Activated CD4-positive, alpha-beta T cell treated with anti-CD3 and anti-CD28 coated beads for 24 hours (primary cell): ENCODE measurements around the gene AOPEP.
"Not testable (repeated sequence)": the region's sequence is repeated elsewhere in the genome, so short reads cannot be mapped to it uniquely, and the experiment has no call there.

Experiments
- DNase-seq, 2 donors: peaks; one replicate each; pipeline ENCODE4 v3.0.0-alpha.2; 2020; ENCODE audit warnings: low read depth in 2 of 2

Gene AOPEP

DNA sequence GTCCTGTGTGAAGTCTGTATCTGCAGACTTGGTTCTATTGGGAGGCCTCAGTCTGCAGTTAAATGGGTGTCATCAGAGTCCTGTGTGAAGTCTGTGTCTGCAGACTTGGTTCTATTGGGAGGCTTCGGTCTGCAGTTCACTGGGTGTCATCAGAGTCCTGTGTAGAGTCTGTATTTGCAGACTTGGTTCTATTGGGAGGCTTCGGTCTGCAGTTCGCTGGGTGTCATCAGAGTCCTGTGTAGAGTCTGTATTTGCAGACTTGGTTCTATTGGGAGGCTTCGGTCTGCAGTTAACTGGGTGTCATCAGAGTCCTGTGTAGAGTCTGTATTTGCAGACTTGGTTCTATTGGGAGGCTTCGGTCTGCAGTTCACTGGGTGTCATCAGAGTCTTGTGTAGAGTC is 239.1 kb downstream of the AOPEP start:
- DNase-seq, result not testable (repeated sequence)

DNA sequence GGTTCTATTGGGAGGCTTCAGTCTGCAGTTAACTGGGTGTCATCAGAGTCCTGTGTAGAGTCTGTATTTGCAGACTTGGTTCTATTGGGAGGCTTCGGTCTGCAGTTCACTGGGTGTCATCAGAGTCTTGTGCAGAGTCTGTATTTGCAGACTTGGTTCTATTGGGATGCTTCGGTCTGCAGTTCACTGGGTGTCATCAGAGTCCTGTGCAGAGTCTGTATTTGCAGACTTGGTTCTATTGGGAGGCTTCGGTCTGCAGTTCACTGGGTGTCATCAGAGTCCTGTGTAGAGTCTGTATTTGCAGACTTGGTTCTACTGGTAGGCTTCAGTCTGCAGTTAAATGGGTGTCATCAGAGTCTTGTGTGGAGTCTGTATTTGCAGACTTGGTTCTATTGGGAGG is 239.5 kb downstream of the AOPEP start:
- not testable (repeated sequence) for DNase-seq

DNA sequence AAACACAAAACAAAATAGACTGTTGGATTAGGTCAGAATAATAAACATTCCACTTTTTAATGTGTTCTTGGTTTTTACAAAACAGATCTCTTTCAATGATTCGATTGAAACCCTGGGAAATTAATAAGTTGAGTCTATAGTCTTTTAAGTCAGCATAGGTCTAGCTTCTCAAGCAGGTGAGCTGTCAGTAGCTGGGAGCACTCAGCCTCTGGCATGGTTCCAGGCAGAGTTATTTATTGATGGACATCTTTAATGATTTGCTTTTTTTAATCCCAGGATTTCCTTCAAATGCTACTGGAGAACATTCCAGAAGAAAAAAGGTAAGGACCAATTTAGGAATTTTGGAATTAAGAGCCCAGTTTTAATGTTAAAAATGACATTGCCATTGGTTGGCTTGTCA is 241.0 kb downstream of the AOPEP start:
- DNase-seq, result no peak

DNA sequence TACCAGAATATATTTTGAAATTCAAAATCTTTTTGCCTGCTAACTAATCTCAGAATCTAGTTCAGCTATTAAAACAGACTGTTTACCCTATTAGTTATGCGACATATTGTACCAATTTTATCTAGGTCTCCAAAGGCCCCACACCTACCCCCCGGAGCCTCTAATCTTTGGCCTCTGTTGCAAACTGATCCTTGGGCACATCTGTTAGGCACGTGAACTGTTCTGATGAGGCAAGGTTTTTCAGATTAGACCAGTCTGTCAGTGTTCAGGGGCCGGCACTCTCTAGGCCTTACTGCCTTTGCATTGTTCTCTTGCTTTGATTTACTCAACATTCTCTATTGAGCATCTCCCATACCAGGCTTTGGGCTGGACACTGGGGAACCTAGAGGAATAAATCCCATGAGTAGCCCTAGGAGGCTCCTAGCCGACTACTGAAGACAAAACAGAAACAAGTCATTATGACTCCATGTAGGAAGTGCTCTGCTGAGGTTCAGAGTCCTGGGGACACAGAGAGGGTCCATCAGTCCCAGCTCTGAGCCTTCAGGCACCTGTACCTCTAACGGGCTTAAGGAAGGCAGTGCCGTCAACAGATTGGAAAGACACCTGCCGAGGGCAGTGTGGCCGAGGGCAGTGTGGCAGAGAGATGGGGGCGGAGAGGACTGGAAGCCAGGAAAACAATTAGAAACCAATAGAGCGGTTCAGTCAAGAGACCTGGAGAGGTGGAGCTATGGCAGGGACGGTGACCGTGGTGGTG is 245.1 kb downstream of the AOPEP start:
- no peak for DNase-seq

DNA sequence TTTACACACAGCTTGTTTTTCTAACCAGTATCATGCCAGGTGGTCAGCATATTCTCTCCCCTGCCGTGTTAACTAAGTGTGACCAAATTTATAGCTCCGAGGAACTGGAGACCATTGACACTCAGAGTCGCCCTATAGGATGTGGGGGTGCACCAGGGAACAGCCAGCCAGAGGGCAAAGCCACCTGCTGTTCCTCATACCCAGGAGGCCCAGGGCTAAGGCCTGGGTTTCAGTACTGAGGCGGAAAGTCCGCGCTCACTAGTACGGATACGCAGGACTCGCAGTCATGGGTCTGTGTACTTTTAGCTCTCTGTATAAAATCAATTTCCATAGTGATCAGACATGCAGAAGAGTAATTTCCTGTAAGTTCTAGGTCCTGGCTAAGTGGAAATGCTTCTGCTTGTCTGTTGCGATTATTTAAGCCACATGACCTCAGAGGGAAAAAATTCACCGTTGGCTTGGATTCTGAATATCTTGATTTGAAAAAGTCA is 247.0 kb downstream of the AOPEP start:
- no peak for DNase-seq

DNA sequence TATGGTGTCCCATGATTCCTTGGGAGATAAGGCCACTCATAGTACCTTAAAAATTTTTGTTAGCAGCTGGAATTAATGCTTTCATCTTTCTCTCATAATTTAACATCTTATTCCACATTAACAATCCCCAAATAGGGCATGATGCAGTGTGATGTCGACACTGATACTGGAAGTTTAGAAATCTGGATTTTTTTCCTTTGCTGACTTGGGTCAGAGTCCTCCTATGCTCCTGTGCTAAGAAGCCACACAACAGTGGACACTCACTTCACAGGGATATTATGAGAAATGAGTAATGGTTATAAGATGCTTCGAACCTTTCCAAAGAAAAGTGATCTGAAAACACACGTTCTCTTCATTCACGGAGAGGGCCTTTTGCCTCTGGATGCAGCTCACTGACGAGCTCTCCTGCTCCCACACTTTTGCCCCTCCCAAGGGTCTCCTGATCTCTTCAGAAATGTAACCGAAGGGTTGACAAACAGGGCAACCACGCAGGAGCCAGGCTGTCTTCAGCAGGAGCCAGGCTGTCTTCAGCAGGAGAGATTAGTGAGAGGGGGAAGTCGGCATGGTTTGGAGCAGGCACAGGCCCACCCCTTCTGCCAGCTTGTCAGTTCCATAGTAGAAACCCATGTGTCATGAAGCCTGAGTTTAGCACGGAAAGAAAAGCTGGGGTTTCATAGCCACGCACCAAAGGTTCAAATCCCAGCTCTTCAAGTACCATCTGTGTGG is 247.8 kb downstream of the AOPEP start:
- DNase-seq, result no peak

DNA sequence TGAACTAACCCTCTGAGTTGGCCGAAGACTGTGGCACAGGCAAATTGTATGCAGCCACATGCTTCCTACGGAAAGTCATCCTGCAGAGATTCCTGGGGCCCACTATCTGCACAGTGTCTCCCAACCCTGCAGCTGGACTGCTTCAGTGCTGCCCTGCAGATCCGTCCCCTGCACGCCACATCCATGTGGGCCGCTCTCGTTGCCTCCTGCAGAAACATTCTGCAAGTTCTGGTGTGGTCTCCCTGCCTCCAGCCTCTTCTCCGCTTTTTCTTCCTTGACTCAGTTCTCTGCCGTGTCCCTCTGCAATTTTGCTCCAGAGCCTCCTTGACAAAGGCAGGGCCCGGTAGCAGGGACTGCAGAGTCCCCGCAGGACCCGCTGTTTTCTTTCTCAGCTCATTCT is 249.0 kb downstream of the AOPEP start:
- no peak for DNase-seq

DNA sequence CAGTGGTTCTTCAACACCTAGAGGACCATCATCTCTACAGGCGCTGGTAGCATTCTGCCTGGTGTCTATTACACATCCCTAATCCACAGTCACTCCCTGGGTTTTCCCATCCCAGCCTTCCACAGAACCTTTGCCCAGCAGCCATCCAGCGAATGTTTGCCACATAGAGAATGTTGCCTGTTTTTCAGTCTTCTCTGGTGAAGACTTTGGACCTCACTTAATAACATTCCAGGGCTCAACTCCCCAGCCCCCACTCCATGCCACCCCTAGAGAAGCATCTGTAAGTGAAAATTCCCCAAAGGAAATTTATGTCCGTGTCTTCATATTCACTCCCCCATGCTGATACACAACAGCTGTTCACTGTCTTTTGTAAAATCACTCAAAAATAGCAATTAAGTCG is 249.6 kb downstream of the AOPEP start:
- DNase-seq, result no peak

DNA sequence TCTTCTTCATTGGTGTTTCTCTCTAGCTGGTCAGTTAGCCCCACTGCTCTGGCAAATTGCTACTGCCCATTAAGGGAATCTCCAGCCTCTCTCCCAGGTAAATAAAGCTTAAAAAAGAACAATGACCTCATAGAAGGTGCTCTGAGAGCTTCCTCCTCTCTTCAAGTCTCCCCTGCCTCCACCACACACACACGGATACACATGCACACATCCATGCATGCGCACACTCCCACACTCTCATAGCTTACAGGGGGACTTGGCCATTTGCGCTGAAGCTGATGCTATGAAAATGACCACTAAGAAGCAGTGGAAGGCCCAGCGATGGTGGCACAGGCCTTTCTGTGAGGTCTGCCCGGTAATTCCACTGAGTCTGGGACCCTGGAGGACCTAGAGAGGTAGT is 250.9 kb downstream of the AOPEP start:
- no peak for DNase-seq

DNA sequence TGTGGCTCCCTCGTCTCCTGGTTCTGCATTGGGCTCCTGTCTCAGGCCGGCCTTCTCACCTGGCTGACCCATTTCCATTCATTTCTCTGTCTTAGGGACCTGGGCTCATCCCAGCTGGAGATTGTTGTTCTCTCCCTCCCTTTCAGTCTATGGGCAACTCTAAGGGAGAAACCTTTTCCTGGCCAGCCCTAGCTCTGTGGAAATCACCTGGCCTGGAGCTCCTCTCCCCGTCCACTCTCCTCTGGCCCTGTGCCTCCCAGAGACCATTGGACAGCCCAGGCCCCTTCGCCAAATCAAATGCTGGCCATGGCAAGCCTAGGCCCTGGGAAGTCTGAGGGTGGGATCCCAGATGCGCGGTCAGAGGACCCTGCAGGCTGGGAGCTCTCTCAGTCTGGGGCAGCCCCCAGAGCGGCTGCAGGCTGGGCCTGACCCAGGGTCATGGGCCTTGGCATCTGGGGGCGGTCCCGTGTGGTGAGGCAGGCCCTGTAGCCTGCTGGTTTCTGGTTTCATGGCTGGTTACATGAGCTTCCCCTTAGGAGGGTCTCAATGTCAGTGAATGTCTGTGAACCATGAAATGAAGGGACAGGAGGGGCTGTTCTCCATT is 253.5 kb downstream of the AOPEP start:
- DNase-seq, result no peak

DNA sequence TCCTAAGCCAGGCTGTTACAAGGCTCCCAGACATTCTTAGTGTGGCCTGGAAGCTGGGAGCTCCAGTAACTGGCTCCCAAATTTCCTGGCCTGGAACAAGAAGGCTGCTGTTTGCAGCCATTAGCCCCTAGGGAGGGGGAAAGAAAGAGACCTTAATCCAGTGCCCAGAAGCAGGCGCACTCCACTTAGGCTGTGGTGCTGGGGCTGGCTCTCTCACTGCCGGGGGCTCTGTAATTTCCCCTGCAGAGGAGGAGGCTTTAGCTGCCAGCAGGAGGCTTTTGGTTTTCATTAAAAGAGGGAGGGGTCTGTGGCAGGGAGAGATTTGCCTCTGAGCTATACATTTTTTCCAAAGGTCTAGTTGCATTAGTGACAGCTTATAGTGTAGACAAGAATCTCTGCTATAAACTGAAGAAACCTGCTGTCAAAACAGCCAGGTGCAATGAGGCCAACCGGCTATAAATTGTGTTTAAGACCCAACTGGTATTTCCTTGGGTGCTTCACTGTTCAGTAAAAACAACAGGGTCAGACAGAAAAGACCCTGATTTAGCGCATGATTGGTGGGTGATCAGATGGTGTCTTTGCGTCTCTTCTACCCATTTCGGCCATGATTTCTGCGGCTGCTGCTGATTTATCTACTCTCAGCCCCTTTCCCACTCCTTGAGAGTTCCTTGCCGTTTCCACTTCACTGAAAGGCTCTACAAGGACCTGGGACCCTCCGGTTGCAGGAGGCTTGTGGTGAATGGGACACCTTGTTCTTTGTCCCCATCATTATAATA is 254.6 kb downstream of the AOPEP start:
- no peak for DNase-seq

DNA sequence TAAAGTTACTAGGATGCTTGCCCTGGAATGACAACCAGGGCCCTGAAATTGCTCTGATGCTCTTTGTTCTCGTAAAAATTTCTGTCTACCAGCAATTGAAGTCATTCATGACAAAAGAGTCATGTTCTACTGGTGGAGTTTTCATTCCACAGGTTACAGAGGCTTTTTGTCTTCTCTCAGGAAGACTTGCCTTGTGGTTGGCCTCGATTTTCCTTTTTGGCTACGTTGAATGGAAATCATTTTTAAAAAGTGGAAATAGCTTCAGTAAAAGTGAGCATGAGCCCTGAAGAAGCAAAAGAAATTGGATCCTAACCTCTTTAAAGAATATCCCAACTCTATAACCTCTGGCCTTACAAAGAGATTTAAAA is 255.2 kb downstream of the AOPEP start:
- no peak for DNase-seq

DNA sequence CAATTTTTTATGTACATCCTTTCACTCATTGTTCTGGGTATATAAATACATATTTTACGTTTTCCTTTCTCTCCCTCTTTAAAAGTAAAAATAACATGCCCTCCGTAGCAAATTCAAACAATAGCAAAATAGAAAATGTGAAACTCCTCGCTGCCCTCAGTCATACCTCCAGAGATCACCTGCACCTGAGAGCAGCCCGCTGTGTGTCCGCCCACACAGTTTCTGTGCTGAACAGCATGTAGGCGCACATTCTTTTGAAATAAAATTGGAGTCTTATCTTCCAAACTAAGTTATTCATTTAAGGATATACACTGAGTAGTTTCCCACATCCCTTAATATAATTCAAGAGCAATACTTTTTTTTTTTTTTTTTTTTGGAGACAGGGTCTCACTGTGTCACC is 255.7 kb downstream of the AOPEP start:
- DNase-seq, result no peak

DNA sequence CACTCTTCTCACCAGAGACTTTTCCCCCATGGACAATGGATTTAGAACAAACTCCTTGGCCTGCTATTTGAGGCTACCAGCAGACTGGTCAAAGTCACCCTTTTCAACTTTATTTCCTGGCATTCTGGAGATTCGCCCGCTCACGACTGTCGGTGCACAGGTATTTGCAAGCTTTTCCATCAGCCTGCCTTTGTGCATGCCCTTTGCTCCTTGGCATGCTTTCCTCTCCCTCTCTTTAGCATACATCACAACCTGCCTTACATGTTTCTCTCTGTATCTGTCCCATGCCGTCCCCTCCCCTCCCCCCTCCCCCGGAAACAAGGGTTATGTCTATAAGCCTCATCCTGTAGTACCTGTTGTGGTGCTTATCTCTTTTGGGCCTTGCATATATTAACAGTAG is 257.1 kb downstream of the AOPEP start:
- DNase-seq, result no peak

DNA sequence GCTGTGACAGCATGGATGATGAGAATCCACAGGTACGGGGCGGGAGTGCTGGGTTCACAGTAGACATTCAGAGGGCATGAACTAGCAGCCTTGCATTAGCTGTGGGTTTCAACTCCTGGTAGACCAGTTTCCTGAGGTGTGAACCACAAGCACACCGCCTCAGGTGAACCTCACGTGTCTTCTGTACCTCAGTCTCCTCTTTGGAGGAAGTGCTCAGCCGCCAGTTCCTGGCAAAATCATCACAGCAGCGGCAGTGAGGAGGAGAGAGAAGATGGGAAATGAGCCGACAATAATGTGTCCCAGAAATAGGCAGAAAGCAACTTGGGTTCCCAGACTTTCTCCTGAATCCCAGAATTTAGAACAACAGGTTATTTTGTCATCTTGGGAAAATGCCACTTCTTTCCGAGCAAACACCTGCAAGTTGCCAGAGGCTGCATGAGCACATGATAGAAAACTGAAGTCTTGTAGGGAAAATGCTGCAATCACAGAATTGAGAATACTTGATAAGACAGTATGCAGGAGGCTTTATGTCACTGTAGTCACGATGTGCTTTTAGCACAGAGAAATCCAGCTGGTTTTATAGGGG is 258.5 kb downstream of the AOPEP start:
- no peak for DNase-seq

DNA sequence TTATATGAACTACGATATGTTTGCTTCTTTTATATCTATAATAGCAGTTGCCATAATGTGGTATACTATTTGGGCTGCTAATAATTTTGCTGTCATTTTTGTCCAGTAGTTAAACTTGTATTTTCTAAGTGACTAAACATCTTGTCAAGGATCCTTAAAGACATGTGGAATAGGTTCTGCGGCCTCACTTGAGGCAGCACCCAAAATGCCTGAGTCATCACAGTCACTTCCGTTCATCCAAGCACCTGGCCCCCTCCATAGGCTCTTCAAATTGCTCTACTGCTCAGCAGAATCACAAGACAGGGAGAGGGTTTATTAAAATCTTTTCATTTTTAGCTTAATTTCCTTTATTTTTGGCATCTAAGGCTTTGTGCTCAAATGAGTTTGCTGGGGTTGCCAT is 259.1 kb downstream of the AOPEP start:
- DNase-seq, result no peak

DNA sequence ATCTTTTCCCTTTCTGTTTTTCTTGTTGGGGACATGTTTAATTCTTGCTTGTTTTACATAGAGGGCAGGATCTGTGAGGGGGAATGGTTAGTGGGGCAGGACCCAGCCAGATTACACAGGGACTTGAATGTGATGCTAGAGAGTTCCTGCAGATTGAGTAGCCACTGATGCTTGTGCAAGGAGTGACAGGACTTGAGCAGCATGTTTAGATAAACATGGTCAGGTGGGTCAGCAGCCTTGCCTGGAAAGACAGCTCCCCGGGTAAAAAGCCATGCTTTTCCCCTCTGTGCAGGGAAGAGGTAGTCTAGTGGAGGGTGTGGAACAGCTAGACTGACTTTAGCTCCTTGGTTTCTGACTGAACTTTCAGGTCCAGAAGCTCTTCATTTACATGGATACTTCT is 261.2 kb downstream of the AOPEP start:
- no peak for DNase-seq

DNA sequence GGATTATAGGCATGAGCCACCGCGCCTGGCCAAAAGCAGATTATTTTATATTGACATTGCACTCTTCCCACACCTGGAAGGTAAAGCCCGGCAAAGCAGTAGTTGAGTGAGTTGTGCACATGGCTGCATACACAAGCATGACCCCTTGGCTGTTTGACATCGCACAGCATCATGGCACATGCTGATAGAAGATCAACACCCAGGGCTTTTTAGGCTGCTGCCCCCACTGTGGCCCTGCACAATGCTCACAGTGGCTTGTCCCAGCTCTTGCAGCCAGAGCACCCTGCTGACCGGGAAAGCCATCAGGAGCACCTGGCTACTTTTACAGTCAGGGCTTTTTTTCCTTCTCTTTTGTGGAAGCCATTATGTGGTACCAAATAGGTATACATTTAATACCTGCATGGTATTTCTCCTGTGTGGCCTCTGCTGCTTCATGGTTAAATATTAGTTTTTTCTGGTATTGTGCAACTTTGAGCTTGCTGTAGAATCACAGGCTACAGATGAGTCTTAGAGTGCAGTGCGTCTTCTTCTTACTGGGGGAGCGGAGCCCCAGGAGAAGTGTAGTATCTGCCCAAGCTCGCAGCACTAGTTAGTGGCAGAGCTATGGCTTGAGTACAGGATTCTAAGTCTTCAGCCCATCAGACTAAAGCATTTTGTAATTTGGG is 264.5 kb downstream of the AOPEP start:
- DNase-seq, result no peak

DNA sequence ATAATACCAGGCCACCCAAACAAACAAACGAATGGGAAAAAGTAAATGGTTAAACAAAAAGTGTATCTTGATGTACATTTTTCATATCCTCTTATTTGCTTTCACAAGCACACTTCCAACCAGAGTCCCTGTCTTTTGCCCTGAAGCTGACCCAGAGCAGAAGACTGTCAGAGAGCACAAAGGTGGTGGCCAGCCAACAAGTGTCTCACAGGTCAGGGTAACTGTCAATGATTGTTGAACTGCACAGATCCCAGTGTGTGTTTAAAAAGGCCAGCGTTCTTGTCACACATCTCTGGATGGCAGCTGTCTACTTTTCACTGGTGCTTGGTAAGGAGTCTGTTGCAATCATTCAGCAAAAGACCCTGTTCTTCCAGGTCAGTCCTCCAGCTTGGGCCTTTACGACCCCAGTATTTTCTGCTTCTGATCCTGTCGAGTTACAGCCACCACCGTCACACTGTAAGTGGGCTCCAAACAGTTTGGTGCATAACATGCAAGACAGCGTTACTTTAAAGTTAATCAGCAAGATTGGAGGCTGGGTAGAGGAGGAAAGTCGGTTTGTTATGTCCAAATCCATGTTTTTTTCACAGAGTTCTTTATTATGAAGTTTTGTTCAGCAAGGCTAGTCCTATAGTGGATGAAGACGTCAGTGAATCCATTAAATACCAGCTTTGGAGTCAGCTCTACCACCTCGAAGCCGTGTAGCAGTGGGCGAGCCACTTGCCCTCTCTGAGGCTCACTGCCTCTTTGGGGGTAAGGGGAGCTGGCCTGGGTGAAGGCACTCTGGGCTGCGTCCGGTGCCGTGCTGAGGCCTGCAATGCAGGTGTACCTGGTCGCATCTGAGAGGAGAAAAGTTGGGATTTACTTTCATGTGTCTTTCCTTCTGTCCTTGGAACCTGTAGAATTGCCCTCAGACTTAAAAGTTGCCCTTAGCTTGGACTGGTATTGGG is 265.7 kb downstream of the AOPEP start:
- DNase-seq, result no peak

DNA sequence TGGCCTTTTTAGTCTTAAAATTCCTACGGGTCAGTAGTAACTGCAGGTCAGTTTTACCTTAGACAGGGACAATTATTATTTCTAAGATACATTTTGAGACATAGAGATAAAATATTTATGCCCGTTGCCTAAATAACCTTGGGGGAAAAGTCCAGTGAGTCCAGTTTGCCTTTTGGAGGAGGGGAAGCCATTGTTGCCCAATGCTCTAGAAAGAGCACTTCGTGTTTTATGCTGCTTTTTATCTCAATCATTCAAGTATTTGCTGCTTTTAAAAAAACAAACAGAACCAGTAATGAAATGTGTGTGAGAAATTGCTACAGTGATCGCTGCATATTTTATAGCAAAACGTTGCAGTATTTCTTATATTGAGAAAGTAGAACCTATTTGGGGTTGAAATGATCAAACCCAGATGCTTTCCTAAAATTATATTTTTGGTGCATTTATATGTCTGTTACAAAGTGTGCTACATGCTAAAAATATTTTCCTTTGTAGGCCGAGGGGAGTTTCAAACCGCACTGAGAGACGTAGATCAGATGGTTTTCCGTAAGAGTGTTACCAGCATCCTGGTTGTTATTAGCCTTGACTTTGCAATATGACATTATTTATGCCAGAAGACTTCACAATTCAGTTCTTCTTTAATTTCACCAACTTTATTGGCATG is 266.8 kb downstream of the AOPEP start:
- no peak for DNase-seq
